Muscle layer of colon (tissue), 2 donors: Measurements from ENCODE around the gene APOC4.
A peak's percentile ranks its signal among the peaks of the same experiment; 100 is the strongest.
"Not testable (repeated sequence)": the region's sequence is repeated elsewhere in the genome, so short reads cannot be mapped to it uniquely, and the experiment has no call there.

Source experiments
- H3K27ac ChIP-seq: one replicate; pipeline ENCODE4 v1.7.0; 2013; ENCODE audit warnings: low read depth, mild to moderate bottlenecking, low read length, moderate library complexity
- H3K27me3 ChIP-seq, 2 donors: one replicate each; pipeline ENCODE4 v1.7.0; 2013; ENCODE audit warnings: low read length in 2 of 2, mild to moderate bottlenecking in 2 of 2; ENCODE audit not compliant: insufficient read depth in 2 of 2, control insufficient read depth in 1 of 2
- H3K36me3 ChIP-seq: one replicate; pipeline ENCODE4 v1.7.0; 2013; ENCODE audit warnings: mild to moderate bottlenecking, low read length; ENCODE audit not compliant: insufficient read depth
- H3K4me1 ChIP-seq: one replicate; pipeline ENCODE4 v1.7.0; 2013; ENCODE audit warnings: mild to moderate bottlenecking, low read length; ENCODE audit not compliant: insufficient read depth
- H3K4me3 ChIP-seq, 2 donors: one replicate each; pipeline ENCODE4 v1.7.0; 2013; ENCODE audit warnings: low read length in 2 of 2, low read depth in 1 of 2, mild to moderate bottlenecking in 1 of 2, moderate library complexity in 1 of 2
- H3K9ac ChIP-seq: one replicate; pipeline ENCODE4 v1.7.0; 2013; ENCODE audit warnings: low read length
- H3K9me3 ChIP-seq: one replicate; pipeline ENCODE4 v1.7.0; 2013; ENCODE audit warnings: mild to moderate bottlenecking, low read length
- donor health status: abdominal sarcoma.
- donor health status: Adenocarcinoma of cecum.

Gene APOC4

DNA sequence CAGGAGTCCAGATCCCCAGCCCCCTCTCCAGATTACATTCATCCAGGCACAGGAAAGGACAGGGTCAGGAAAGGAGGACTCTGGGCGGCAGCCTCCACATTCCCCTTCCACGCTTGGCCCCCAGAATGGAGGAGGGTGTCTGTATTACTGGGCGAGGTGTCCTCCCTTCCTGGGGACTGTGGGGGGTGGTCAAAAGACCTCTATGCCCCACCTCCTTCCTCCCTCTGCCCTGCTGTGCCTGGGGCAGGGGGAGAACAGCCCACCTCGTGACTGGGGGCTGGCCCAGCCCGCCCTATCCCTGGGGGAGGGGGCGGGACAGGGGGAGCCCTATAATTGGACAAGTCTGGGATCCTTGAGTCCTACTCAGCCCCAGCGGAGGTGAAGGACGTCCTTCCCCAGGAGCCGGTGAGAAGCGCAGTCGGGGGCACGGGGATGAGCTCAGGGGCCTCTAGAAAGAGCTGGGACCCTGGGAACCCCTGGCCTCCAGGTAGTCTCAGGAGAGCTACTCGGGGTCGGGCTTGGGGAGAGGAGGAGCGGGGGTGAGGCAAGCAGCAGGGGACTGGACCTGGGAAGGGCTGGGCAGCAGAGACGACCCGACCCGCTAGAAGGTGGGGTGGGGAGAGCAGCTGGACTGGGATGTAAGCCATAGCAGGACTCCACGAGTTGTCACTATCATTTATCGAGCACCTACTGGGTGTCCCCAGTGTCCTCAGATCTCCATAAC lies 36.4 kb upstream of the APOC4 start, which contains the start of gene APOE:
Gene APOE (plus strand): TSS at position 360 of the 724 bp plus-strand sequence. CDS start 829 bp downstream, outside the sequence.
- Histone ChIP-seq H3K36me3 (peaks cover 18% of the 10 kb centered on the region), H3K4me3 (no peak within 1 kb of the TSS), H3K9ac (no peak within 1 kb of the TSS), H3K27ac (no peak within 1 kb of the TSS), H3K4me1 (peaks cover 7% of the 10 kb centered on the region), H3K27me3 (peaks cover 5 to 29% of the 10 kb centered on the region in 2 donors), H3K9me3 (no peaks in the 10 kb centered on the region)

DNA sequence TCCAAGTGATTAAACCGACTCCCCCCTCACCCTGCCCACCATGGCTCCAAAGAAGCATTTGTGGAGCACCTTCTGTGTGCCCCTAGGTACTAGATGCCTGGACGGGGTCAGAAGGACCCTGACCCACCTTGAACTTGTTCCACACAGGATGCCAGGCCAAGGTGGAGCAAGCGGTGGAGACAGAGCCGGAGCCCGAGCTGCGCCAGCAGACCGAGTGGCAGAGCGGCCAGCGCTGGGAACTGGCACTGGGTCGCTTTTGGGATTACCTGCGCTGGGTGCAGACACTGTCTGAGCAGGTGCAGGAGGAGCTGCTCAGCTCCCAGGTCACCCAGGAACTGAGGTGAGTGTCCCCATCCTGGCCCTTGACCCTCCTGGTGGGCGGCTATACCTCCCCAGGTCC lies 34.4 kb upstream of the APOC4 start:
- H3K27me3 ChIP-seq, result peaks cover 5 to 29% of the 10 kb centered on the region in 2 donors
- peaks cover 4% of the 10 kb centered on the region for H3K36me3 ChIP-seq
- H3K9me3 ChIP-seq, result no peaks in the 10 kb centered on the region

DNA sequence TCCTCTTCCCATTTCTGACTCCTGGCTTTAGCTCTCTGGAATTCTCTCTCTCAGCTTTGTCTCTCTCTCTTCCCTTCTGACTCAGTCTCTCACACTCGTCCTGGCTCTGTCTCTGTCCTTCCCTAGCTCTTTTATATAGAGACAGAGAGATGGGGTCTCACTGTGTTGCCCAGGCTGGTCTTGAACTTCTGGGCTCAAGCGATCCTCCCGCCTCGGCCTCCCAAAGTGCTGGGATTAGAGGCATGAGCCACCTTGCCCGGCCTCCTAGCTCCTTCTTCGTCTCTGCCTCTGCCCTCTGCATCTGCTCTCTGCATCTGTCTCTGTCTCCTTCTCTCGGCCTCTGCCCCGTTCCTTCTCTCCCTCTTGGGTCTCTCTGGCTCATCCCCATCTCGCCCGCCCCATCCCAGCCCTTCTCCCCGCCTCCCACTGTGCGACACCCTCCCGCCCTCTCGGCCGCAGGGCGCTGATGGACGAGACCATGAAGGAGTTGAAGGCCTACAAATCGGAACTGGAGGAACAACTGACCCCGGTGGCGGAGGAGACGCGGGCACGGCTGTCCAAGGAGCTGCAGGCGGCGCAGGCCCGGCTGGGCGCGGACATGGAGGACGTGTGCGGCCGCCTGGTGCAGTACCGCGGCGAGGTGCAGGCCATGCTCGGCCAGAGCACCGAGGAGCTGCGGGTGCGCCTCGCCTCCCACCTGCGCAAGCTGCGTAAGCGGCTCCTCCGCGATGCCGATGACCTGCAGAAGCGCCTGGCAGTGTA lies 33.8 kb upstream of the APOC4 start:
- Histone ChIP-seq H3K27me3 (peaks cover 5 to 29% of the 10 kb centered on the region in 2 donors), H3K36me3 (no peaks in the 10 kb centered on the region), H3K9ac (no peak overlapping the region), H3K4me1 (peaks cover 13% of the 10 kb centered on the region), H3K4me3 (no peak overlapping the region), H3K9me3 (no peaks in the 10 kb centered on the region), H3K27ac (no peak overlapping the region)

More for the DNA sequence above, 34.4 kb upstream of the APOC4 start:
- Histone ChIP-seq H3K4me1 (peaks cover 13% of the 10 kb centered on the region), H3K9ac (no peak overlapping the region), H3K27ac (no peak overlapping the region), H3K4me3 (no peak overlapping the region)

DNA sequence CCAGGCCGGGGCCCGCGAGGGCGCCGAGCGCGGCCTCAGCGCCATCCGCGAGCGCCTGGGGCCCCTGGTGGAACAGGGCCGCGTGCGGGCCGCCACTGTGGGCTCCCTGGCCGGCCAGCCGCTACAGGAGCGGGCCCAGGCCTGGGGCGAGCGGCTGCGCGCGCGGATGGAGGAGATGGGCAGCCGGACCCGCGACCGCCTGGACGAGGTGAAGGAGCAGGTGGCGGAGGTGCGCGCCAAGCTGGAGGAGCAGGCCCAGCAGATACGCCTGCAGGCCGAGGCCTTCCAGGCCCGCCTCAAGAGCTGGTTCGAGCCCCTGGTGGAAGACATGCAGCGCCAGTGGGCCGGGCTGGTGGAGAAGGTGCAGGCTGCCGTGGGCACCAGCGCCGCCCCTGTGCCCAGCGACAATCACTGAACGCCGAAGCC lies 33.2 kb upstream of the APOC4 start:
- Histone ChIP-seq H3K4me3 (no peak overlapping the region), H3K4me1 (peaks cover 9% of the 10 kb centered on the region), H3K27me3 (peaks cover 5 to 29% of the 10 kb centered on the region in 2 donors), H3K36me3 (no peaks in the 10 kb centered on the region), H3K27ac (no peak overlapping the region), H3K9me3 (no peaks in the 10 kb centered on the region), H3K9ac (no peak overlapping the region)

DNA sequence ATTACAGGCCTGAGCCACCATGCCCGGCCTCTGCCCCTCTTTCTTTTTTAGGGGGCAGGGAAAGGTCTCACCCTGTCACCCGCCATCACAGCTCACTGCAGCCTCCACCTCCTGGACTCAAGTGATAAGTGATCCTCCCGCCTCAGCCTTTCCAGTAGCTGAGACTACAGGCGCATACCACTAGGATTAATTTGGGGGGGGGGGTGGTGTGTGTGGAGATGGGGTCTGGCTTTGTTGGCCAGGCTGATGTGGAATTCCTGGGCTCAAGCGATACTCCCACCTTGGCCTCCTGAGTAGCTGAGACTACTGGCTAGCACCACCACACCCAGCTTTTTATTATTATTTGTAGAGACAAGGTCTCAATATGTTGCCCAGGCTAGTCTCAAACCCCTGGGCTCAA lies 32.3 kb upstream of the APOC4 start:
- peaks cover 5 to 27% of the 10 kb centered on the region in 2 donors for H3K27me3 ChIP-seq

DNA sequence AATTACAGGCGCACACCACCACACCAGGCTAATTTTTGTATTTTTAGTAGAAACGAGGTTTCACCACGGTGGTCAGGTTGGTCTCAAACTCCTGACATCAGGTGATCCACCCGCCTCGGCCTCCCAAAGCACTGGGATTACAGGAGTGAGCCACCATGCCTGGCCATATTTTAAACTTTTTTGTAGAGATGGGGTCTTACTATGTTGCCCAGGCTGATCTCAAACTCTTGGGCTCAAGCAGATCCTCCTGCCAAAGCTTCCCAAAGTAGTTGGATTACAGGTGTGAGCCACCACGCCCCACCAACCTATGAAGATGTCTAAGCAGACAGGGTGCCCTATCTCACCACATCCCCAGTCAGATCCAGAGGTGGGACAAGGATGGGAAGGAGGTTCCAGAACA lies 30.1 kb upstream of the APOC4 start:
- H3K4me1 ChIP-seq, H3K27ac ChIP-seq, H3K9me3 ChIP-seq, H3K4me3 ChIP-seq, H3K9ac ChIP-seq, H3K27me3 ChIP-seq, H3K36me3 ChIP-seq: not testable (repeated sequence)

More for the DNA sequence above, 32.3 kb upstream of the APOC4 start:
- no peak overlapping the region for H3K27ac ChIP-seq
- no peak overlapping the region for H3K9ac ChIP-seq
- H3K4me3 ChIP-seq, result no peak overlapping the region
- H3K9me3 ChIP-seq, result no peaks in the 10 kb centered on the region
- no peaks in the 10 kb centered on the region for H3K36me3 ChIP-seq
- H3K4me1 ChIP-seq, result peaks cover 7% of the 10 kb centered on the region

DNA sequence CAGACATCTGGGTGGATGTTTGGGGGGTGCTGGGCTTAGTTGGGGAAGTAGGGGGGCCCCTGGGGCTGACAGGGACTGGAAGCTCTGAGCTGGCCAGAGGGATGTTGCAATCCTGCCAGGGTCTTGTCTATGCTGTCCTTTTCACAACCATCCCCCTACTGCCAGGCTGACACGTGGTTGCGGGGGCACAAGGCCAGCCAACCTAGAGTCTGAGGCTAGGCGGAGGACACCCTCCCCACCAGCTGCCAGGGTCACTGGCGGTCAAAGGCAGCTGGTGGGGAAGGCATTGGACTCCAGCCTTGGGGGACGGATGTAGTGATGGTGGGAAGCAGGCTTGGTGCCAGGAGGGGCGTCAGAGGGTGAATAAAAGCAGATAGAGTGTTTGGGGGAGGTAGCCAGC lies 29.2 kb upstream of the APOC4 start:
- no peaks in the 10 kb centered on the region for H3K36me3 ChIP-seq
- H3K9me3 ChIP-seq, result no peaks in the 10 kb centered on the region
- no peak overlapping the region for H3K27ac ChIP-seq
- H3K4me3 ChIP-seq, result no peak overlapping the region
- no peak overlapping the region for H3K9ac ChIP-seq
- peaks cover 0 to 1% of the 10 kb centered on the region in 2 donors for H3K27me3 ChIP-seq
- peaks cover 7% of the 10 kb centered on the region for H3K4me1 ChIP-seq

DNA sequence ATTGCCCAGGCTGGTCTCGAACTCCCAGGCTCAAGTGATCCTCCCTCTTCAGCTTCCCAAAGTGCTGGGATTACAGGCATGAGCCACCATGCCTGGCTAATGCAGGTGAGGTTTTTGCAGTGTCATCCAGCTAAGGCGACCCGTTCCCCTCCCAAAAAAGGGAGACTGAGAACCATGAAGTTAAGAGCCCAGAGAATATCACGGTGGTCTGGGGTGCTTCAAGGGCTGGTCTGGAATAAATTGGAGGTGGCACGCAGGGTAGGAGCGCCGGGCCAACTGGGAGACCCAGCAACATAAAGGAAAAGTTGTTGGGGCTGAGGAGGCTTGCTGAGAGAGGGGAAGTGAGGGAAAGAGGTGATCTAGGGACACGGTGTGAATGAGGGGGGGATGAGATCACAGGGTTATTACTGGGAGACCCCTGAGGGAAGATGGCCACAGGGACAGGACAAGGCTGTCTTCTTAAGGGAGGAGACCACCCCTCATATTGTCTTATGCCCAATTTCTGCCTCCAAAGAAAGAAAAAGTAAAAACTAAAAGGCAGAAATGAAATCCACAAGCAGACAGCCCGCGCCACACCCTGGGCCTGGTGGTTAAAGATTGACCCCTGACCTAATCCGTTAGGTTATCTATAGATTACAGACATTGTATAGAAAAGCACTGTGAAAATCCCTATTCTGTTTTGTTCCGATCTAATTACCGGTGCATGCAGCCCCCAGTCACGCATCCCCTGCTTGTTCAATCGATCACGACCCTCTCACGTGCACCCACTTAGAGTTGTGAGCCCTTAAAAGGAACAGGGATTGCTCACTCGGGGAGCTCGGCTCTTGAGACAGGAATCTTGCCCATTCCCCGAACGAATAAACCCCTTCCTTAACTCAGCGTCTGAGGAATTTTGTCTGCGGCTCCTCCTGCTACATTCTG lies 28.3 kb upstream of the APOC4 start:
- H3K27ac ChIP-seq, H3K9me3 ChIP-seq, H3K4me1 ChIP-seq, H3K27me3 ChIP-seq, H3K36me3 ChIP-seq, H3K9ac ChIP-seq: not testable (repeated sequence)
- peak overlapping the region in 1 of 2 donors; percentile 28 for H3K4me3 ChIP-seq

DNA sequence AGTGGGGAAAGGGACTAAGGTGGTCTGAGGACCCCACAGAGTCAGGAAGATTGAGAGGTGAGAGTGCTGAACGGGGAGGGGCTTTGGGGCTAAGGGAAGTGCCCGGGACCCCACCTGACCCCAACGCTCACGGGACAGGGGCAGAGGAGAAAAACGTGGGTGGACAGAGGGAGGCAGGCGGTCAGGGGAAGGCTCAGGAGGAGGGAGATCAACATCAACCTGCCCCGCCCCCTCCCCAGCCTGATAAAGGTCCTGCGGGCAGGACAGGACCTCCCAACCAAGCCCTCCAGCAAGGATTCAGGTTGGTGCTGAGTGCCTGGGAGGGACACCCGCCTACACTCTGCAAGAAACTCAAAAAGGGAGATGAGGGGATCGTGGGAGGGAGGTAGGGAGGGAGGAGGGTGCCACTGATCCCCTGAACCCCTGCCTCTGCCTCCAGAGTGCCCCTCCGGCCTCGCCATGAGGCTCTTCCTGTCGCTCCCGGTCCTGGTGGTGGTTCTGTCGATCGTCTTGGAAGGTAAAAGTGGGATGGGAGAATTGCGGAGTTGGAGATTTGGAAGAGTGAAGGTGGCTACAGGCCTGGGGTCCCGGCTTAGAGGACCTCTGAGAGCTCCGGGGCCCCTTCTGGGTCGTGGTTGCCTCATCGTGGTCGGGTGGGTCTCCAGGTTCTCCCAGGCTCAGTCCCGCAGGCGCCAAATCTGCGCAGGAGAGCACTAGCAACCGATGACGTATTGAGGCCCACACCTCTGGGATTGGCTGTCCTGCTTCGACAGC lies 27.4 kb upstream of the APOC4 start, which contains the start of gene APOC1:
Gene APOC1 (plus strand): TSS at position 176 of the 774 bp plus-strand sequence. CDS start 284 bp downstream, at position 460.
- not testable (repeated sequence) for H3K4me1 ChIP-seq, H3K36me3 ChIP-seq, H3K27ac ChIP-seq, H3K9me3 ChIP-seq, H3K27me3 ChIP-seq
- H3K9ac ChIP-seq, result peak within 1 kb of the TSS; percentile 44
- peak within 1 kb of the TSS; percentile 28 to 66 for H3K4me3 ChIP-seq

DNA sequence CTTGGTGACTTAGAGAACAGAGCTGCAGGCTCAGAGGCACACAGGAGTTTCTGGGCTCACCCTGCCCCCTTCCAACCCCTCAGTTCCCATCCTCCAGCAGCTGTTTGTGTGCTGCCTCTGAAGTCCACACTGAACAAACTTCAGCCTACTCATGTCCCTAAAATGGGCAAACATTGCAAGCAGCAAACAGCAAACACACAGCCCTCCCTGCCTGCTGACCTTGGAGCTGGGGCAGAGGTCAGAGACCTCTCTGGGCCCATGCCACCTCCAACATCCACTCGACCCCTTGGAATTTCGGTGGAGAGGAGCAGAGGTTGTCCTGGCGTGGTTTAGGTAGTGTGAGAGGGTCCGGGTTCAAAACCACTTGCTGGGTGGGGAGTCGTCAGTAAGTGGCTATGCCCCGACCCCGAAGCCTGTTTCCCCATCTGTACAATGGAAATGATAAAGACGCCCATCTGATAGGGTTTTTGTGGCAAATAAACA lies 17.8 kb upstream of the APOC4 start:
- Histone ChIP-seq H3K4me1 (peaks cover 4% of the 10 kb centered on the region), H3K9me3 (no peaks in the 10 kb centered on the region), H3K9ac (no peak overlapping the region), H3K36me3 (no peaks in the 10 kb centered on the region), H3K4me3 (no peak overlapping the region), H3K27me3 (no peaks in the 10 kb centered on the region), H3K27ac (no peak overlapping the region)
